ENCODE results near the gene TTC38.

Gene TTC38

DNA sequence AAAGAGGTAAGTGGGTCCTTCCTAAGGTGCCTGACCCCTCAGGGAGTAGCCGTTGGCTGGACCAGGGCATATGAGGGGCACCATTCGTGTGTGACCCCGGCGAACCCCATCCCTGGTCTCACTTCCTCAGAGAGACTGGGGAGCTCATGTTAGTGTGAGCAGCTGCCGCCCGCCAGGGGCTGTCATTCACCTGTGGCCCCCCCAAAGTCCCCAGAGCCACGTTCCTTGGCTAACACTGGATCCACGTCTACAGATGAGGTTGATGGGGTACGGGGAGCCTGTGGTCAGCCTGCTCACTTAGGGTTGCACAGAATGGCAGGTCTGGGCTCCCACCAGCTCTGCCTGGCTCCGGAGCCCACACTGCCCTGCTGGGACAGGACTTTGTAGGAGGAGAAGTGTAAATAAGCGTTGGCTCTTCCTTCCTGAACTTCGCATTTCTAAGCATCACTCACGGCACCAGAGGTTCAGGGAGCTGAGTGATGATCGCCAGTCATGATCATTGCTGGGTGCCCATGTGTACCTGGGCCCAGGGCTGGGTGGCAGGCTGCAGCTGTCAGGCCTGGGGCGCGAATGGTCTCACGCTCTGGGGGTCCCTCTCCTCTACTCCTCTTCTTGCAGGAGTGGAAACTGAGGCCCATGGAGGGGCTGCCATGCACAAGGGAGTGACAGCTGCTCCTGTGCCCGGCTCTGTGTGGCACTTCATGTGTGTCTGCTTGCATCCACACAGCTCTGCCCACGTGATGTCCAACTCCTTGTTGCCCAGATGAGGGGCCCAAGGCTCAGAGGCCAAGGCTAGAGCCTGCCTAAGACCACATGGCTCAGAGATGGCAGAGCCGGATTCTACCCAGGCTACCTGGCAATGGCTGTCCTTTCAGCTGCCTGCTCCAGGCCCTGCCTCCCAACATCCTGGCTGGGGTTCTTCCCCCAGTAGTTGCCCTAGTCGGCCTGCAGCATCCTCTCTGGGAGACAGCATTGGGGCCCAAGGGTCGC lies 11.1 kb downstream of the TTC38 start:
- DNase-seq (ENCODE audit: low spot score), result no peak

DNA sequence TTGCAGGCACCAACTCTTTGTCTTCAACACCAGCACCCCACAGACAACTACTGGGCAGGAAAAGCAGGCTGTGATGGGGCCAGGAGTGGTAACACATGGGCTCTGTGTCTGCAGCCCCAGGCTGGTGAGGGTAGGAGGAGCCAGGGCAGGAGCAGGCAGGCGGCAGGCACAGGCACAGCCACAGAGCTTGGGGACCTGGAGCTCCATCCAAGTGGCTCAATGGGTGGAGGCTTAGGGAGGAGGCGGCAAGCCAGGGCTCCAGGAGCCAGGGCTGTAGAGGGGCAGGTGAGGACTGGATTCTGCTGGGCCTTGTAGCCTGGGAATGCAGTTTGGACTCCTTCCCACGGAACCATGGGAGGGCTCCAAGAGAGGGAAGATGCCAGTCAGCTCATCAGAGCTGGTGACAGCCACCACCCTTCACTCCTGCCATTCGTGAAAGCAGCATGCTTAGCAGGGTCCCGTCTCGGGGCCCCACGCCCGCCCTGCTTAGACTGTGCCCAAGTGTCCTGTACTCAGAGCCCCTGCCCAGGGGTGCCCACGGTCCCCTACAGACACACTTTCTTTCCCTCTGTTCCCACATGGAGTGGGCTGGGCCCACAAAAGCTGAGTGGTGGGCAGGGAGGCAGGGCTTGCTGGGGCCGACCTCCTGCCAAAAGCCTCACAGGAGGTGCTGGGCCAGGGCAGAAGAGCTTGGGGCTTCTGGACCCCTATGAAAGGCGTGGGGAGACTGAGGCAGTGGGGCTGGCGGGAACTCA lies 12.4 kb downstream of the TTC38 start:
- DNase-seq (ENCODE audit: low spot score), result no peak

GRCh38 chr22:46280999-46281623 lies 13.3 kb downstream of the TTC38 start:
- no peak for DNase-seq (ENCODE audit: low spot score)

GRCh38 chr22:46281866-46282678 lies 14.3 kb downstream of the TTC38 start:
- no peak for DNase-seq (ENCODE audit: low spot score)

- DNase-seq (ENCODE audit: low spot score), result no peak
These were observed 18.2 kb downstream of the TTC38 start for GRCh38 chr22:46286006-46286405.

DNA sequence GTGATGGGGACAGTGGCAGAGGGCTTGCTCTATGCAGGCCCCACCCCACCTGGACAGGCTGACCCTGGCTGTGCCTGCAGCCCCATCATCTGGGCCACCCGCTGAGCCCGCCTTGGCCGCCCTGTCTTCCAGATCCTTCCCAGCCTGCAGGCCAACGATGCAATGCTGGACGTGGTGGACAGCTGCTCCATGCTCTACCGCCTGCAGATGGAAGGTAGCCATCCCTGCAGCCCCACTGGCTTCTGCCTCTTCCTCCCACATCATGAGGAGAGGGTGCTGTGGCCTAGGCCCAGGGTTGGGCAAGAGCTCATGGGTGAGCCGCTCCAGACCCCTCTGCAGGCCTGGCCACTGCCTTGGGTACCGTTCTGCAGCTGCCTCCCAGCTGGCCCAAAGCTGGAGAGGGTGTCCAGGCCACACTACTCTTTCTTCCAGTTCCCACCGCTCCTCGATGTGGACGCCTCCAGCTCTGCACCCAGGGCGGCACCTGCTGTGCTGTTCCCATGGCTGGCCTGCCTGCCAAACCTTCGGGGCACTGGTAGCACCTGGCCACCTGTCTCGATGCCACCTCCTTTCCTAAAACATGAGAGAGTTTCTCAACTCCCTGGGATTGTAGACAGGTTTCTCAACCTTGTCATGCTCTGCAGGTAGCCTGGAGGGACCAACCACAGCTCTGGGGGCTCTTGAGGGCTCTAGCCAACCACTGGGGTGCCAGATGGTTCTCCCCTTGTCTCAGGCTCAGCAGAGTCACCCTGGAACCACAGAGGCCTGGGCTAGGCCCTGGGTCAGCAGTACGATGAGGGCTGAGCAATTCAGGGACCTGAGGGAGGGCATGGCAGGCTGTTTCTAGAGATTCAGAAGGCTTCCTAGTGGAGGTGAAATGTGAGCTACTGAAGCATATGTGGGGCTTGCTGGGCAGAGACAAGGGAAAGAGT lies 19.4 kb downstream of the TTC38 start:
- no peak for DNase-seq (ENCODE audit: low spot score)

DNA sequence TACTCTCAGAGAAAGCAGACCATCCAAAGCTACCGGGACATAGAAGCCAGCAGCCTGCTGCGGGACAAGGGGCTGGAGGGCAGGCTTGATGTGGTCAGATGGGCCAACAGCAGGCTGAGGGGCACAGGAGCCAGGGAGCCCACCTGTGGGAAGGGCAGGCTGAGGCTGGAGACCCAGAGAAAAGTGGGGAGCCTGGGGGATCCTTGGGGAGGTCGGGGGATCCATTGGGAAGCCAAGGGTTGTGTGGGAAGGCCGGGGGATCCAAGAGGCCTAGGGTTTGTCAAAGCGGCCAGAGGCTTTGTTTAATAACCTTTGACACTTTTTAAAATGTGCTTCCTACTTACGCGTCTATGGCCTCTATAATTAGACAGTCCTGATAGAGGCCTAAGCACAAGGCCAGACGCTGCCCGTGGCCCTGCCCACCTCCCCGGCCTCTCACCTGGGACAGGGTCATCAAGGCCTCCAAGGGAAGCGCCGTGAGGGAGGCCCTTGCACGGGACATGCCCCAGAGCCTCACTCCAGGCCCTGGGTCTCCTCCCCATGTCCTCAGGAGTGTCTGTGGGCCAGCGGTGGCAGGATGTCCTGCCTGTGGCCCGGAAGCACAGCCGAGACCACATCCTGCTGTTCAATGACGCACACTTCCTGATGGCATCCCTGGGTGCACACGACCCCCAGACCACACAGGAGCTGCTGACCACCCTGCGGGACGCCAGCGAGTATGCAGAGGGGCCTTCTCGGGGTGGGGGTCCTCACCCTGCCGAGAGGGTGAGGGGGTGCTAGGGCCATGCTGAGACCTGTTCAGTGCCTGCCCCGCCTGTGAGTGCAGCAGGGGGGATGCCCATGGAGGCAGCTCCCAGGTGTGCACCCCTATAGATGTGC lies 20.3 kb downstream of the TTC38 start:
- no peak for DNase-seq (ENCODE audit: low spot score)

- DNase-seq (ENCODE audit: low spot score), result no peak
These were observed 21.0 kb downstream of the TTC38 start for GRCh38 chr22:46288846-46289243.

GRCh38 chr22:46289244-46289891 lies 21.6 kb downstream of the TTC38 start:
- DNase-seq (ENCODE audit: low spot score), result no peak

DNA sequence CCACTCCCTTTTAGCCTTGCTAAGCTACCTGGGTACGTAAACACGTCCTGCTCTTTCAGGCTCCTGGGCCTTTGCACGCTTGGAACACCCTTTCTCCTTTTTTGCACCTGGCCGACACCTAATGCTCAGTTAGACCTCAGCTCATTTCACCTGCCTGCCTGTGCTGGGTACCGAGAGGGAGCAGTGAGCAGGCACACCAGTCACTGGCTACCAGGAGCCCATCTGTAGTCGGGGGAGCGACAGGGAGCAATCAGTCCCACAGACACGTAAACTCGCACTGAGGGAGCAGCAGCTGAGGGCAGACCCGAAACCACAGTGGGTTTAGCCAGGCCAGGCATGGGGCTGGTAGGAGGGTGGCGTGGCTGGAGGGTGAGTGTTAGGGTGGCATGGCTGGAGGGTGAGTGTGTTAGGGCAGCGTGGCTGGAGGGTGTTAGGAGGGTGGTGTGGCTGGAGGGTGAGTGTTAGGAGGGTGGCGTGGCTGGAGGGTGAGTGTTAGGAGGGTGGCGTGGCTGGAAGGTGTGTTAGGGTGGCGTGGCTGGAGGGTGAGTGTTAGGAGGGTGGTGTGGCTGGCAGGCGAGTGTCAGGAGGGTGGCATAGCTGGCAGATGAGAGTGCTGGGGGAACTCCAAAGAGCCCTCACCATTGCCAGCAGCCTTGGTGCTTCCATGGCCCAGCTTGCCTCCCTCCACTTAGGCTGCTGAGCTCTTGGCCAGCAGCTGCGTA lies 22.5 kb downstream of the TTC38 start:
- no peak for DNase-seq (ENCODE audit: low spot score)

DNA sequence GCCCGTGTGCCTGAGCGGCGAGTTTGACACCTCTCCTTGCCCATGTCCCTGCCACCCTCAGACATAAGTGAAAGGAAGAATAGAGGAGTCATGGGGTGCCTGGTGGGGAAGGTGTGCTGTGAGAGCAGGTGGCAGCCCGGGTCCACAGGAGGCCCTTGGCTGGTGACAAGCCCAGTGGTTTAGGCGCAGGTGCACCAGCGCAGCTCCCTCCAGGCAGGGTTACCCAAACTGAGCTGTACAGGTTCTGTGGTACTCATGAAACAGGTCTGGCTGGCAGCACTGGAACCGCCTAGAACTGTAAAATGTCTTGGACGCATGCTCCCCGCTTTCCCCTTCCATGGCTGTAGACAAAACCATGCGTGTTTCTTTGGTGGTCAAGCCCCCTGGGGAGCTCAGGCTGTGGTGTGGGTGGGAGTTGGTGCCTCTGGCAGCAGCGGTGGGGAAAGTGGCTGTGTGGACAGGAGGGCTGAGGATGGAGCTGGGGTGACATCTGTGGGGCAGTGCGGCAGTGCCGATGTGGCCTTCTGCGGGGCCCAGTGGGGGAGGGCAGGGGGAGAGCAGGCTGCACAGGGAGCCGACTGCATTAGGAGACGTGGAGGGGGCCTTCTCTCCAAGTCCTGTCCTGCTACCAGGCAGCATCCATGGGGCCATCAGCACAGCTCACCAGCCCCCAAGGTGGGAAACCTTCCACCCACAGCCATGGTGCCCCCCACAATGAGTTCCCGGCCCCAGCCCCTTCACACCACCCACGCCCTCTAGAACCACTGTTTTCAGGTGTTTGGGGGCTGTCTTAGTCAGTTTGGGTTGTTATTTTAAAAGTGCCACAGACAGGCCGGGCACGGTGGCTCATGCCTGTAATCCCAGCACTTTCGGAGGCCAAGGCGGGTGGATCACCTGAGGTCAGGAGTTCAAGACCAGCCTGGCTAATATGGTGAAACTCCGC lies 23.3 kb downstream of the TTC38 start:
- no peak for DNase-seq (ENCODE audit: low spot score)

DNA sequence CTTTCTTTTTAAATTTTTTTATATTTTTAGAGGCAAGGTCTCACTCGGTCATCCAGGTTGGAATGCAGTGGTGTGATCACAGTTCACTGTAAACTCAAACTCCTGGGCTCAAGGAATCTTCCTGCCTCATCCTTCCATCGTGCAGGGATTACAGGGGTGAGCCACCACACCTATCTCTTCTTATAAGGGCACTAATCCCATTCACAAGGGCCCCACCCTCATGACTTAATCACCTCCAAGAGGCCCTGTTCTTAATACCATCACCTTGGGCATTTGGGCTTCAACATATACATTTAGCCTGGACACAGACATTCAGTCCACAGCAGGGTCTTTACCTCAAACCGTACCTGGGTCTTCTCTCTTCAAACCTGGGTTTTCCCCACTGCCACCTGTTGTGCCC lies 24.4 kb downstream of the TTC38 start:
- DNase-seq (ENCODE audit: low spot score), result no peak

DNA sequence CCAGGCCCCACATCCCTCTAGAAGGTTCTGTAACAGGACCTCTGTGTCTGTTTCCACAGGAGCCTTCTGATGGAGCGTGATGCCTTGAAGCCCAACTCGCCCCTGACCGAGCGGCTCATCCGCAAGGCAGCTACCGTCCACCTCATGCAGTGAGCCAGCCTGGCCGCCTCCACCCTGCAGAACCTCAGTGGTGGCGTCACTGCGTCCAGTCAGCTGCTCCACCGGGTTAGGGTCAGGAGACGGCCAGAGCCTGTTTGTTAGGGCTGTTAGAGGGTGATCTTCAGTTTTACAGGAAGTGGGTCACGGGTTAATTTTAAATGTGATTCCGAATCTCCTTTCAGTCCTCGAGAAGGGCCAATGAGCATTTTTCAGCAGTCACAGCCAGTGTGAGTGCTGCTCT lies 24.9 kb downstream of the TTC38 start:
- no peak for DNase-seq (ENCODE audit: low spot score)

DNA sequence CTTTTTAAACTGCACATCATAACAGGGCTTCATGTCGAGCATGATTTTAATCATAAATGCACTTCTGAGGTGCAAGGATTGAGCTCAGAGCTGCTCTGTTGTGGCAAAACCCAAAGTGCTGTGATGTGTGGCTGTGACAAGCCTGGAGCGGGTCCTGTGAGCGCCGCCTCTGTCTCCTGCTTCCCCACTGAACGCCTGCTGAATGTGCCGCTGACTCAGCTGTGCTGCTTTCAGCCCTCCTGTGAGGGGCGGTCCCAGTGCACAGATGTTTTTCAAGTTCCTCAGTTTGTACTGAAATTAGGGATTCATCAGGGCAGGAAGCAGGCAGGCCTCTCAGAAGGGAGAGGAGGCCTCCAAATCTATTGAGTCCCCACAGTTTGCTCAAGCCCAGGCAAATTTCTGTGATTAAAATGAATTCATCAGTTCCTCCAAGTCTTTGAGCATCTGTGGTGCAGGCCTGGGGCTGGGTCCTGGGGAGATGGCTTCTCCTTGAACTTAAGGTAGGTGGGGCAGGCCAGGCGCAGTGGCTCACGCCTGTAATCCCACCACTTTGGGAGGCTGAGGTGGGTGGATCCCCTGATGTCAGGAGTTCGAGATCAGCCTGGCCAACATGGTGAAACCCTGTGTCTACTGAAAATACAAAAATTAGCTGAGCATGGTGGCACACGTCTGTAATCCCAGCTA lies 25.9 kb downstream of the TTC38 start:
- DNase-seq (ENCODE audit: low spot score), result no peak

GRCh38 chr22:46294784-46295183 lies 27.0 kb downstream of the TTC38 start:
- DNase-seq (ENCODE audit: low spot score), result no peak

DNA sequence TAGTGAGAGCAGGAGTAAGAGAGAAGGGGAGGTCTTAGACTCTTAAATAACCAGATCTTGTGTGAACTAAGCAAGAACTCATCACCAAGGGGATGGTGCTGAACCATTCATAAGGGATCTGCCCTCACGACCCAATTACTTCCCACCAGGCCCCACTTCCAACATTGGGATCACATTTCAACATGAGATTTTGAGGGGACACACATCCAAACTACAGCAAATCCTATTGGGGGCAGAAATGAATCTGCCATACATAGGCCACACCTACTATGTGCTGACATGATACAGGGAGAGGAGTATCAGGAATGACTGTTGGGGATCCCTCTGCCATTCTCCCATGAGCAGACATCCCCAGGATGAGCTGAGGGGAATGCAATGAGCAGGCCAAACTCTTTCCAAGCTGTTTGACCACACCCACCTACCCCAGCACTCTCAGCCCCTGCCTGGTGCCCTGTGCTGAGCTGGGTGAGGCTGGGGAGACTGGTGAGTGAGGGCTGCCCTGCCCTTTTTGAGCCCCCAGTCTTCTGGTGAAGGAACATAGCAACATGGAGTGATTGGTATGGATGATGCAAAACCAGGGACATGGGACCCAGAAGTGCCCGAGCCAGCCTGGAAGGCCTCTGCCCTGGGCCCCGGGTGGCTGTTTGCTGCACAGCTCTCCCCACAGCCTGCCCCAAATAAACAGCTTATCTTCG lies 27.6 kb downstream of the TTC38 start:
- no peak for DNase-seq (ENCODE audit: low spot score)

All from ecto neural progenitor cell (in vitro differentiated cells).